ENCODE measurements around the gene ADAMTS7.
"Not testable (repeated sequence)": the region's sequence is repeated elsewhere in the genome, so short reads cannot be mapped to it uniquely, and the experiment has no call there.

ADAMTS7 gene, protein sequence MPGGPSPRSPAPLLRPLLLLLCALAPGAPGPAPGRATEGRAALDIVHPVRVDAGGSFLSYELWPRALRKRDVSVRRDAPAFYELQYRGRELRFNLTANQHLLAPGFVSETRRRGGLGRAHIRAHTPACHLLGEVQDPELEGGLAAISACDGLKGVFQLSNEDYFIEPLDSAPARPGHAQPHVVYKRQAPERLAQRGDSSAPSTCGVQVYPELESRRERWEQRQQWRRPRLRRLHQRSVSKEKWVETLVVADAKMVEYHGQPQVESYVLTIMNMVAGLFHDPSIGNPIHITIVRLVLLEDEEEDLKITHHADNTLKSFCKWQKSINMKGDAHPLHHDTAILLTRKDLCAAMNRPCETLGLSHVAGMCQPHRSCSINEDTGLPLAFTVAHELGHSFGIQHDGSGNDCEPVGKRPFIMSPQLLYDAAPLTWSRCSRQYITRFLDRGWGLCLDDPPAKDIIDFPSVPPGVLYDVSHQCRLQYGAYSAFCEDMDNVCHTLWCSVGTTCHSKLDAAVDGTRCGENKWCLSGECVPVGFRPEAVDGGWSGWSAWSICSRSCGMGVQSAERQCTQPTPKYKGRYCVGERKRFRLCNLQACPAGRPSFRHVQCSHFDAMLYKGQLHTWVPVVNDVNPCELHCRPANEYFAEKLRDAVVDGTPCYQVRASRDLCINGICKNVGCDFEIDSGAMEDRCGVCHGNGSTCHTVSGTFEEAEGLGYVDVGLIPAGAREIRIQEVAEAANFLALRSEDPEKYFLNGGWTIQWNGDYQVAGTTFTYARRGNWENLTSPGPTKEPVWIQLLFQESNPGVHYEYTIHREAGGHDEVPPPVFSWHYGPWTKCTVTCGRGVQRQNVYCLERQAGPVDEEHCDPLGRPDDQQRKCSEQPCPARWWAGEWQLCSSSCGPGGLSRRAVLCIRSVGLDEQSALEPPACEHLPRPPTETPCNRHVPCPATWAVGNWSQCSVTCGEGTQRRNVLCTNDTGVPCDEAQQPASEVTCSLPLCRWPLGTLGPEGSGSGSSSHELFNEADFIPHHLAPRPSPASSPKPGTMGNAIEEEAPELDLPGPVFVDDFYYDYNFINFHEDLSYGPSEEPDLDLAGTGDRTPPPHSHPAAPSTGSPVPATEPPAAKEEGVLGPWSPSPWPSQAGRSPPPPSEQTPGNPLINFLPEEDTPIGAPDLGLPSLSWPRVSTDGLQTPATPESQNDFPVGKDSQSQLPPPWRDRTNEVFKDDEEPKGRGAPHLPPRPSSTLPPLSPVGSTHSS (N-terminal part only)

DNA sequence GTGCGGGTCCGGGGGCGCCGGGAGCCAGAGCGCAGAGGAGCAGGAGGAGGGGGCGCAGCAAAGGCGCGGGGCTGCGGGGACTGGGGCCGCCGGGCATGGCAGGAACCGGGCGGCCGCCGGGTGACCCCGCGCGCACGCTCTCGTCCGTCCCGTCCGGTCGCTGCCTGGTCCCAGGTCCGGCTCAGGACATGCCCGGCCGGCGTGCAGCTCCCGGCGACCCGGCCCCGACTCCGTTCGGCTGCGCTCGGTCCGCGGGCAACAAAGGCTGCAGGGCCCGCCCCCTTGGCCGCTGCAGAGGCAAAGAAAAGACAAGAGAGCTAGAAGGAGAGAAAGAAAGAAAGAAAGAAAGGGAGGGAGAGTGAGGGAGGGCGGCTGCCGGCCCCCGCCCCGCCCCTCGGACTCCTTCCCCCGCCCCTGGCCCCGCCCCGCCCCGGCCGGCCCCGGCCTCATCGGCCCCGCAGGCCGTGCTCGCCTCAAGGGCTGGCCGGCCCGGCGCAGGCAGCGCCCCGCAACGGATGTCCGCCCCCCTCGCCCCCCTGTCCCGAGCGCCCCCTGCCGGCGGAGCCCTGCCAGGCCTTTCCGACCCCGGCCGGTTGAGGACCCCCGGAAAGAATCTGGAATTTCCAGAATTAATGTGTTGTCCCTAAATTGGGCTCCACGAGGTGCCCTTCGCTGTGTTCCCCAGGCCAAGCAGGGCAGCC is at the start of gene ADAMTS7:
Gene ADAMTS7 (minus strand): TSS at position 341 of the 701 bp plus-strand sequence. CDS start 244 bp downstream, at position 97.
- DNase-seq, result peak; percentile 9

DNA sequence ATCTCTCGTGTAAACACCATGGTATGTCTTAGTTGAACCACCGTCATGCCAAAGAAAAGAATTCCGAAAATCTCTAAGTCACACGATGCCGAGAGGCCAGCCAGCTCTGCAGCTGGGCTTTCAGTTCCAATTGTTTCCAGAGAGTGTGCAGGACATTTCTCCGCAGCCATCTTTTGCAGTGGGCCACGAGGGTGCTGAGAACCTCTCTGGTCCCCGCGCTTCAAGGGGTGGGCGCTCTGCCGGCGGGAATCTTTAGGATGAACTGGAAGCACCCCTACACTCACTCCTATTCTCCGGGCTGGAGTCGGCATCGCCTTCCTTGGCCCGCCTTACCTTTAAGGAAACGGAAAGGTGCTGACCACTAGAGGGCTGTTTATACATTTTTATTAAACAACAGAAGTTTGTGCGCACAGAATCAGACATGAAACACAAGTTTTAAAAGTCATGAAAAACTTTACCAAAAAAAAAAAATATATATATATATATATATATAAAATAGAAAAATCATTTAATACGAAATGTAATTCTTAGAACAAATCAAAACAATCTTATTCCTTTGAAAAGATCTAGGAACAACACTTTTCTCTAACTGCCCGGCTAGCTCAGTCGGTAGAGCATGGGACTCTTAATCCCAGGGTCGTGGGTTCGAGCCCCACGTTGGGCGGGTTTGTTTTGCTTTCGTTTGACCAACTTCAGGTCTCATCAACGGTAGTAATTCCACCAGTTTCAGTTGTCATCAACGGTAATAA is 48.9 kb upstream of the ADAMTS7 start:
- DNase-seq, result peak; percentile 63

DNA sequence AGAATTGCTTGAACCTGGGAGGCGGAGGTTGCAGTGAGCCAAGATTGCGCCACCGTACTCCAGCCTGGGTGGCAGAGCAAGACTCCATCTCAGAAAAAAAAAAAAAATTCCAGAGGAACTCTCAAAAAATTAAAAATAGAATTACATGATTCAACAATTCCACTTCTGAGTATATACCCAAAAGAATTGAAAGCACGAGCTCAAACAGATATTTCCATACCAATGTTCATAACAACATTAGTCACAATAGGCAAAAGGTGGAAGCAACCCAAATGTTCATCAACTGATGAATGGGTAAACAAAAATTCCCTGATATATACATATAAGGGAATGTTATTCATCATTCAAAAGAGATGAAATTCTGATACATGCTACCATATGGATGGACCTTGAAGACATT is 44.5 kb upstream of the ADAMTS7 start:
- DNase-seq, result no peak

DNA sequence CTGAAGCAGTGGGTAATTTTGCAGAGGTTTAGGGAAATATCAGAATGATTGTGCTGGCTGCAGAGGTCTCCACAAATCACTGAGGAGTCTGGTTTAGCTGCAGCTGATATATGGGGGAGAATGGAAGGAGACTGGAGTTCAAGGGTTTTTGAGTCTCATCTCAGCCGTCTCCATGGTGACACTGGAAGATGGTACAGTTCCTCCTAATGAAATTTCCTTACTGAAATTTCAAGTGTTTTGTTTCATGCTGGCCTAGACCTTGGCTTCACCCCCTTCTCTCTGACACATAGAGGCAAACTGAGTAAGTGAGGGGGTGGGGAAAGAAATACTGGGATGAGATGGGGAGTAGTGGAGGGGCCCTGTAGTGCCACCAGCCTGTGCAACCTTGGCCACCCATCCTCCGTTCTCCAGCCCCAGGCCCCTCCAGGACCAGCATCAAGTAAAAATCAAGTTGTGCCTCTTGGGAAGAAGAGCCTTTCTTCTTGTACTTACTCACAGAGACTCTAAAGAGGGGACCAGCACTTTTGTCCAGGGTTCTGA is 43.6 kb upstream of the ADAMTS7 start:
- DNase-seq, result no peak

DNA sequence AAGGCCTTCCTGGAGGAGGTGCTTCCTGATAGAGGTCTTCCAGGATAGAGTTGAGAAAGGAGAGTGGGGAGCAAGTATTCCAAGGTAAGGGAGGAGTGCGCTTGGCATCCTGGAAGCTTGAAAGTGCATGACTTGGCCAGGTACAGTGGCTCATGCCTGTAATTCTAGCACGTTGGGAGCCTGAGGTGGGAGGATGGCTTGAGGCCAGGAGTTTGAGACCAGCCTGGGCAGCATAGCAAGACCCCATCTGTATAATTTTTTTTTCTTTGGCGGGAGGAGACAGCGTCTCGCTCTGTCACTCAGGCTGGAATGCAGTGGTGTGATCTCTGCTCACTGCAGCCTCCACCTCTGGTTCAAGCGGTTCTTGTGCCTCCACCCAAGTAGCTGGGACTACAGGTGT is 42.2 kb upstream of the ADAMTS7 start:
- no peak for DNase-seq

DNA sequence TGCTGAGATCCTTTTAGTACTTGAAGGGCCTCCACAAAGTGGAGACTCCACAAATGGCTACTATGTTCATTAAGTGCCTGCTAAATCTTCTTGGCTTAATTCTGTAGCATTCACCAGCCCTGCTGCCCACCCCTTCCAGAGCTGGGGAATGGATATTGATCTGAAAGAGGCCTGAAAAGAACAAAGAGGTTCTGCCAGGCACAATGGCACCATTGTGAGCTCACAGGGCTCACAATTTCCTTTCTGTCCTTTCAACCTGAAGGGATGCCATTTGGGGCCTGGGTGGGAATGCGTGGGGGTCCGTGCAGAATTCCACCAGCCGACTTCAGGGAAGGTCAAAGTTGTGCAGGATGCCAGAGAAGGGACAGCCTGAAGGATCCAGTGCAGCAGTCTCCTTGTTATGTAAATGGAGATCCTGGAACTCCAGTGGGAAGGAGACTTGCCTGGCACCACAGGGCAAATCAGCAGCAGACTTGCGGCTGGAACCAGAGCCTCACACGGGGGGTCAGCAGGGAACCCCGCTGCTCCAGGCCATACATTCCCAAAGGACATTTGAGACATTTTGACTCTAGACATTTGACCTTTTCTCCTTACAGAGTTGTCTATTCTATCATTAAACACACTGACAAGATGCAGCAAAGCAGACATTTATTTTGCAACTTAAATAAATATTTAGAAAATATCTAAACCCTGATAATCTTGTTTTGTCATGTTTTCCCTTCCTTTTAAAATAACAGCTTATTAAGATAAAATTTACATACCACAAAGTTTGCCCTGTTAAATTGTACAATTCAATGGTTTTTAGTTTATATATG is 39.9 kb upstream of the ADAMTS7 start:
- no peak for DNase-seq

DNA sequence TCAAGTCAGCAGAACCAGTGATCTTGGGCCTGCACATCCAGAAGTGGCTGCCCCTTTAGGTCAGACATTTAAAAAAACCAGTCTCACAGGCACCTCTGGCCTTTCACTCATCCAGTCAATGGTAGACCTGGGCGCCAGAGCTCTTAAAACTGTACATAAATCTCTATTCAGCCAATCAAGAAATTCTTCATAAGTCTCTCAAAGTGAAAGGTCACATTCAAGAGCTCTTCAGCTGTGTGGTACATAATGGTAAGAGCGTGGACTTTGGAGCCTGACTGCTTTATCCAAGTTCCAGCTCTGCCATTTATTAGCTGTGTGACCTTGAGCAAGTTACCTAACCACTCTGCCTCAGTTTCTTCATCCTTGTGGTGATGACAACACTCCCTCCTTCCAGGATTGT is 39.1 kb upstream of the ADAMTS7 start:
- DNase-seq, result no peak

DNA sequence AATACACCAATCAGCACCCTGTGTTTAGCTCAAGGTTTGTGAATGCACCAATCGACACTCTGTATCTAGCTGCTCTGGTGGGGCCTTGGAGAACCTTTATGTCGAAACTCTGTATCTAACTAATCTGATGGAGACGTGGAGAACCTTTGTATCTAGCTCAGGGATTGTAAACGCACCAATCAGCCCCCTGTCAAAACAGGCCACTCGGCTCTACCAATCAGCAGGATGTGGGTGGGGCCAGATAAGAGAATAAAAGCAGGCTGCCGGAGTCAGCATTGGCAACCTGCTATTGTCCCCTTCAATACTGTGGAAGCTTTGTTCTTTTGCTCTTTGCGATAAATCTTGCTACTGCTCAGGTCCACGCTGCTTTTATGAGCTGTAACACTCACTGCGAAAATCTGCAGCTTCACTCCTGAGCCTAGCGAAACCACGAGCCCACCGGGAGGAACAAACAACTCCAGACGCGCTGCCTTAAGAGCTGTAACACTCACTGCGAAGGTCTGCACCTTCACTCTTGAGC is 36.2 kb upstream of the ADAMTS7 start:
- not testable (repeated sequence) for DNase-seq

DNA sequence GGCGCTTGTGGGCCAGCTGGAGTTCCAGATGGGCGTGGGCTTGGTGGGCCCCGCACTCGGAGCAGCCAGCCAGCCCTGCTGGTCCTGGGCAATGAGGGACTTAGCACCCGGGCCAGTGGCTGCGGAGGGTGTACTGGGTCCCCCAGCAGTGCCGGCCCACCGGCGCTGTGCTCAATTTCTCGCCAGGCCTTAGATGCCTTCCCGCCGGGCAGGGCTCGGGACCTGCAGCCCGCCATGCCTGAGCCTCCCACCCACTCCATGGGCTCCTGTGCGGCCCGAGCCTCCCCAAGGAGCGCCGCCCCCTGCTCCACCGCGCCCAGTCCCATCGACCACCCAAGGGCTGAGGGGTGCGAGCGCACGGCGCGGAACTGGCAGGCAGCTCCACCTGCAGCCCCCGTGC is 35.6 kb upstream of the ADAMTS7 start:
- DNase-seq, result not testable (repeated sequence)

DNA sequence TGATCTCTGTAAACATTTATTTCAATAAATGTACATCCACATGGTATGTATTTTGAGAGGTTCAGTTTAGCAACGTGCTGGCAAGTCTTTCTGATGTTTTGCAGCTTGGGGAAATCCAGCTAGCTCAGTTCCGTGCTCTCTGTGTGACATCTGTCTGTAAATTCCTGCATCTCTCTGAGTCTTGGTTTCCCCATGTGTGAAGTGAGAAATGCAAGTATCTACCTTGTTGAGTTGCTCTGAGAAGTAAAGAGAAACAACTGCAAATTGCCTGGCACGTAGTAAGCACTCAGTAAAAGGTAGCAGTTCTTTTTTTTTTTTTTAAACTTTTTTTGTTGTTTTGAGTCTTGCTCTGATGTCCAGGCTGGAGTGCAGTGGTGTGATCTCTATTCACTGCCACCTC is 31.3 kb upstream of the ADAMTS7 start:
- DNase-seq, result no peak

DNA sequence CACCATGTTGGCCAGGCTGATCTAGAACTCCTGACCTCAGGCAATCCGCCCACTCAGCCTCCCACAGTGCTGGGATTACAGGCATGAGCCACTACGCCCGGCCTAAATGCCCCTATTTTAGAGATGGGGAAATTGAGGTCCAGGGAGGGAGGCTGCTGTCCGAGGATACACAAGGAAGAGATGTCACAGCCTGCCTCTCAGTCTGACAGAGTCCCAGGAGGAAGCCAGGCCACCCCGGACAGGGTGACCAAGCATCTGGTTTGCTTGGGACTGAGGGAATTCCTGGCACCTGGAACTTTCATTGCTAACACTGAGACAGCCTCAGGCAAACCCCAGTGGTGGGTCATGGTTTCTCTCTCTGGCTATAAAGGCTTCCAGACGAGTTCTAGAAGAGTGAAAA is 30.6 kb upstream of the ADAMTS7 start:
- no peak for DNase-seq

DNA sequence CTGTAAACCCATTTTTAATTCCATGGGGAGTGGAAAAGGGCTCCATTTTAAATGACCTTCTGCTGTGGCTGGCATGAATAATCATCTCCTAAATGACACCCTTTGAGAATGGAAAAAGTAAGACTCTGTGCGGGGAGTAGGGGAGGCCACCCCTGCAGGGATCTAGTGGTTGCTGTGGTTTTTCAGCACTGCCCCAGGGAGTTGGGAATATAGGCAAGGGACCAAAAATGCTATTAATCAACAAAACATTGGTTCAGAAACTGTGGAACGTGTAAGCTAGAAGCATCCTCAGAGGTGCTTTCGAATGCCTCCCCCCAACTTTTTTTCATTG is 30.1 kb upstream of the ADAMTS7 start:
- no peak for DNase-seq

DNA sequence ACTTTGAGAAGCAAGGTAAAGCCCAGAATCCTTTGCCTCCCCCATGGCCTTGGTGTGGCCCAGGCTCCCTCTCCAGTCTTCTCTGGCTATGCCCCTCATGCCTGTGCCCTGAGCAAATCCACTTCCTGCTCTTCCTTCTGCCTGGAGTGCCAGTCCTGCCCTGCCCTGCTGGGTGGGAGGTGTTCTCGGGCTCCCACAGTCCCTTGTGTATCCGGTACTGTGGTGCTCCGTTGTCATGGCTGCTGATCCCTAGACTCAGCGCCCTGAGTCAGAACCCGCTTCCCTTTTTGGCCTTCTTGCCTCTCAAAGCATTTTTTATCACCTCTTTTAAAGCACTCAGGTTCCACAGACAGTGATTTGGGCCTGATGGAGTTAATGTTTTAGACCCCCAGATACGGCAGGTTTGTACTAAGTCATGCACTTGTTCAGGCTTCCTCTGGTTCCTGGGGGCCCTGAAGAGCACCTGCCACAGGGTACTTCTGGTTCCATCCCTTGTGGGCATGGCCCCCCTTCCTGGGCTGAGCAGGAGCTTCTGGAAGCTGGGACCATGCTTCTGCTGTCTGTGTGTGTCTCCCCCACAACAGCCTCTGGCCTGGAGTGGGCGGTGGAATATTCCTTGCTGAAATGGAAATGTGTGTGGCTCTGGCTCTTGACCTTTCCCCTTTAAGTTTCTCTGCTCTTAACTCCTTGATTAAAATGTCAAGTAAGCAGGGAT is 29.6 kb upstream of the ADAMTS7 start:
- DNase-seq, result no peak

DNA sequence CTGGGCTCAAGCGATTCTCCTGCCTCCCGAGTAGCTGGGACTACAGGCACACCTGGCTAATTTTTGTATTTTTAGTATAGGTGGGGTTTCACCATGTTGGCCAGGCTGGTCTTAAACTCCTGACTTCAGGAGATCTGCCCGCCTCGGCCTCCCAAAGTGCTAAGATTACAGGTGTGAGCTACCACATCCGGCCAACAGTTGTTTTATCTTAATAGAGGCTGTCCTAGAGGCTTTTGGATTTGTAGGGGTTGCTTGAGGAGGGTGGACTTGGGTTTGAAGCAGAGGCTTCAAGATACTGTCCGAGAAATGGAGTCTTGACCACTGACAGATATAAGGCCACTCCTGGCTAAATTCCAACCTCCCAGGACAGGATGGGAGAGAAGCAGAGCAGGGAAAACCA is 27.9 kb upstream of the ADAMTS7 start:
- DNase-seq, result not testable (repeated sequence)

DNA sequence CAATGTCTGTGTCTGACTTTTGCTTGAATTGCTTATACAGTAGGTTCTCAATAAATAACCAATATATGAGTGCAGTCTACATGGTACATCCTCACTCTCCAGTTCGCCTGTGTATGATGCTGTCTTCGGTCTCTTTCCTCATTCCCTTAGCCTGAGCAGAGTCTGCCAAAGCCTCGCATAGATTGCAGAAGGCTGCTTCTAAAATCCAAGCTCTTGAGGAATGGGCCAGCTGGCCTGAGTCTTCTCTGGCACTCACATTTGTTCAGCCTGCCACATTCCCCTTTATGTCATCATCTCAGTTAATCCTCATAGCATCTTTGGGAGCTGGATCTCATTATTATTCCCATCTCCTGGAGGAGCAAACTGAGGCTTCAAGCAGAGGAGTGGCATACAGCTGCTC is 27.2 kb upstream of the ADAMTS7 start:
- DNase-seq, result no peak

DNA sequence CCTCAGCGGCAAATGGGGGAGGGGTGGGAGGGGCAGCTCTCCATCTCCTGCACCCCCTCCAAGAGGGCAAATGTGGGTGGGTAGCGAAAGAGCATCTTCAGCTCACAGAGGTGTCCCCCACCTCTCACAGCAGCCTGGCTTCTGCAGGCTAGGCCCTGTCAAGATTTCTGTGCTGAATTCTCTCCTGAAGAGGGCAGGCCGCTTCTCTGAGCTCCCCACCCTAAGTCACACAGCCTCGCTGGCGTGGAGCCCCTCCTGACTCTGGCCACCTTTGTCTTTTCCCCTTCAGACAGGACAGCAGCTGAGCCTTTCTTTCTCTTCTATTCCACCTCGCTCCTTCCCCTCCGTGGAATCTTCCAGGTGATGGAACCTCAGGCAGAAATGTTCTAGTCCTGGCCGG is 26.3 kb upstream of the ADAMTS7 start:
- DNase-seq, result no peak

DNA sequence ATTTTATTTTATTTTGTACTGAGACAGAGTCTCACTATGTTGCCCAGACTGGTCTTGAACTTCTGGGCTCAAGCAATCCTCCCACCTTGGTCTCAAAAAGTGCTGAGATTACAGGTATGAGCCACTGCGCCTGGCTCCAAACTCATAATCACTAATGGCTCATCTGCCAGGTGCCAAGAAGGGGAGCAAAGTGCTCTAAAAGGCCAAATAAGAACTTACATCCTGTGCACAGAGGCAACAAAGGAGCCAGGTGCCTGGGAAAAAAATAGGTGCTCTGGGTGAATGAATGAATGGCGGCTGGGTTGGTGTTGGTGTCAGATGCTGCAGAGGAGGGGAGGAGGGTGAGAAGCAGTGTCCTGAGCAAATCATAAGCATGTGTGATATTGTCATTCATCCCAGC is 25.9 kb upstream of the ADAMTS7 start:
- no peak for DNase-seq

DNA sequence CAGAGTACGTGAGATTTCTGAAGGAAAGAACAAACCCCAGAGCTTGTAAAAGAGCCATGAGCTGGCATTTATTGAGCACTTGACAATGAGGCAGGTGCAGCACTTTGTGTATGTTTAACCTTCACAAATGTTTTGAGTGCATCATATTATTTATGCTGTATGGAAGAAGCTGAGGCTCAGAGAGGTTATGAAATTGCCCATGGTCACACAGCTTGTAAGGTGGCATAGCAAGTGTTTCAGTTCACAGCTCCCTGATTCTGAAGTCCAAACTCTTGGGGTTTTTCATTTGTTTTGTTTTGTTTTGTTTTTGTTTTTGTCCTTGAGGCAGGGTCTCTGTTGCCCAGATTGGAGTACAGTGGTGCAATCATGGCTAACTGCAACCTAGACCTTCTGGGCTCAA is 25.1 kb upstream of the ADAMTS7 start:
- no peak for DNase-seq

DNA sequence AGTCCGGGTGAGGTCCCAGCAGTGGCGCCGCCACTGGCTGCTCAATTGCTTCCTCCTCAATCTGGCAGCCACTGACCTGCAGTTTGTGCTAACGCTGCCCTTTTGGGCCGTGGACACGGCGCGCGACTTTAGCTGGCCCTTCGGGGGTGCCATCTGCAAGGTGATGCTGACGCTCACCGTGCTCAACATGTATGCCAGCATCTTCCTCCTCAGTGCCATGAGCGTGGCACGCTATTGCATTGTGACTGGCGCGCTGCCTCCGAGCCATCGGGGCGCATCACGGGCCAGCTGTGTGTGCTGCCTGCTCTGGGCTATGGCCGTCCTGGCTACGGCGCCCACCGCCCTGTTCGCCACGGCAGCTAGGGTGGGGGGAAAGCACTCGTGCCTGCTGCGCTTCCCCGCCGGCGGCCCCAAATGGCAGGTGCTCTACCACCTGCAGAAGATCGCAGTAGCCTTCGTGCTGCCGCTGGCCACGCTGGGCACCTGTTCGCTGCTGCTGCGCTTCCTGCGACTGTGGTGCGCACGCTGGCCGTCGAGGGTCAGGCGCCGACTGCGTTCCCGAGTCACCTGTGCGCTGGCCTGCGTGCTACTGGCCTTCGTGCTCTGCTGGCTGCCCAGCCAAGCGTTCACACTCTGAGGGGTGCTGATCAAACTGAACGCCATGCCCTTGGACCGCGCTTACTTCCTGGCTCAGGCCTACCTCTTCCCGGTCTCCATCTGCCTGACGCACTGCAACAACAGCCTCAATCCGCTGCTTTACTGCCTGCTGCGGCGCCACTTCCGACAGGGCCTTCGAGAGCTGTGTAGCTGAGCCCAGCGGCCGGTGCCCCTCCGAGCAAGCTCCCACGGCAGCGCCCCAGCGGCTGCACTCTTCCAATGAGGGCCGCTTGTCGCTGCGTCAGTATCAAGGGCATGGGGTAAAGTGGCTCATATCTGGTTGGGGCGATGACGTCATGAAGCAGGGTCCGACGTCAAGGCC is 20.3 kb upstream of the ADAMTS7 start:
- DNase-seq, result no peak

Data from NCI-H510A treated with DMSO at 0.1 percent for 48 hours (cell line).